Measurements from ENCODE around the gene MINPP1. TPM values are rescaled to one million over a fixed set of nuclear protein-coding genes. Genes with fewer than 3 reads are reported as not detected.

The MINPP1 gene
- total and polyA plus RNA-seq, 2 donors = 11.5 to 23.1 TPM

GRCh38 chr10:87505366-87506111, 846 bp downstream of the MINPP1 start:
- H3K4me1 ChIP-seq (ENCODE audit: insufficient read depth) = no peaks in the 10 kb centered on the region
- peak overlapping the region; percentile 92 for H3K4me3 ChIP-seq (ENCODE audit: low read depth, low read length)
- H3K36me3 ChIP-seq (ENCODE audit: insufficient read depth) = no peaks in the 10 kb centered on the region
- no peak overlapping the region for H3K27ac ChIP-seq (ENCODE audit: low read depth)
- no peak for DNase-seq (ENCODE audit: extremely low spot score)
- 1% methylated on average over 41 of the region's 41 CpGs for WGBS

GRCh38 chr10:87506956-87507355, 2.3 kb downstream of the MINPP1 start:
- Histone ChIP-seq H3K36me3 (ENCODE audit: insufficient read depth) (no peaks in the 10 kb centered on the region), H3K27ac (ENCODE audit: low read depth) (no peak overlapping the region), H3K4me1 (ENCODE audit: insufficient read depth) (no peaks in the 10 kb centered on the region), H3K4me3 (ENCODE audit: low read depth, low read length) (no peak overlapping the region)
- 83% methylated on average over 3 of the region's 3 CpGs for WGBS
- DNase-seq (ENCODE audit: extremely low spot score) = no peak

GRCh38 chr10:87507879-87508483, 3.3 kb downstream of the MINPP1 start:
- Histone ChIP-seq H3K36me3 (ENCODE audit: insufficient read depth) (no peaks in the 10 kb centered on the region), H3K27ac (ENCODE audit: low read depth) (no peak overlapping the region), H3K4me1 (ENCODE audit: insufficient read depth) (no peaks in the 10 kb centered on the region), H3K4me3 (ENCODE audit: low read depth, low read length) (no peak overlapping the region)
- 86% methylated on average over 5 of the region's 5 CpGs for WGBS
- no peak for DNase-seq (ENCODE audit: extremely low spot score)

GRCh38 chr10:87508837-87509236, 4.1 kb downstream of the MINPP1 start:
- Histone ChIP-seq H3K4me1 (ENCODE audit: insufficient read depth) (no peaks in the 10 kb centered on the region), H3K4me3 (ENCODE audit: low read depth, low read length) (no peak overlapping the region), H3K27ac (ENCODE audit: low read depth) (no peak overlapping the region), H3K36me3 (ENCODE audit: insufficient read depth) (no peaks in the 10 kb centered on the region)
- no peak for DNase-seq (ENCODE audit: extremely low spot score)
- WGBS = 99% methylated on average over 1 of the region's 1 CpG

- Histone ChIP-seq H3K4me1 (ENCODE audit: insufficient read depth) (no peaks in the 10 kb centered on the region), H3K4me3 (ENCODE audit: low read depth, low read length) (no peak overlapping the region), H3K27ac (ENCODE audit: low read depth) (no peak overlapping the region), H3K36me3 (ENCODE audit: insufficient read depth) (no peaks in the 10 kb centered on the region)
- DNase-seq (ENCODE audit: extremely low spot score) = no peak
- WGBS = 77% methylated on average over 3 of the region's 3 CpGs
Measured at GRCh38 chr10:87510025-87510424, 5.3 kb downstream of the MINPP1 start.

GRCh38 chr10:87511526-87511925, 6.8 kb downstream of the MINPP1 start:
- WGBS = 95% methylated on average over 3 of the region's 3 CpGs
- no peak for DNase-seq (ENCODE audit: extremely low spot score)
- no peaks in the 10 kb centered on the region for H3K36me3 ChIP-seq (ENCODE audit: insufficient read depth)
- H3K4me1 ChIP-seq (ENCODE audit: insufficient read depth) = no peaks in the 10 kb centered on the region
- H3K27ac ChIP-seq (ENCODE audit: low read depth) = no peak overlapping the region
- H3K4me3 ChIP-seq (ENCODE audit: low read depth, low read length) = no peak overlapping the region

GRCh38 chr10:87518937-87519336, 14.2 kb downstream of the MINPP1 start:
- H3K36me3 ChIP-seq (ENCODE audit: insufficient read depth) = peaks cover 2% of the 10 kb centered on the region
- 91% methylated on average over 3 of the region's 3 CpGs for WGBS

GRCh38 chr10:87519582-87519981, 14.9 kb downstream of the MINPP1 start:
- 93% methylated on average over 2 of the region's 2 CpGs for WGBS
- Histone ChIP-seq H3K4me3 (ENCODE audit: low read depth, low read length) (no peak overlapping the region), H3K36me3 (ENCODE audit: insufficient read depth) (peaks cover 2% of the 10 kb centered on the region), H3K27ac (ENCODE audit: low read depth) (no peak overlapping the region), H3K4me1 (ENCODE audit: insufficient read depth) (no peaks in the 10 kb centered on the region)
- no peak for DNase-seq (ENCODE audit: extremely low spot score)

More at GRCh38 chr10:87518937-87519336, 14.2 kb downstream of the MINPP1 start:
- Histone ChIP-seq H3K4me1 (ENCODE audit: insufficient read depth) (no peaks in the 10 kb centered on the region), H3K27ac (ENCODE audit: low read depth) (no peak overlapping the region), H3K4me3 (ENCODE audit: low read depth, low read length) (no peak overlapping the region)
- DNase-seq (ENCODE audit: extremely low spot score) = no peak

- 29% methylated on average over 2 of the region's 2 CpGs for WGBS
- Histone ChIP-seq H3K36me3 (ENCODE audit: insufficient read depth) (peaks cover 2% of the 10 kb centered on the region), H3K4me1 (ENCODE audit: insufficient read depth) (no peaks in the 10 kb centered on the region), H3K4me3 (ENCODE audit: low read depth, low read length) (no peak overlapping the region), H3K27ac (ENCODE audit: low read depth) (no peak overlapping the region)
- no peak for DNase-seq (ENCODE audit: extremely low spot score)
Measured at GRCh38 chr10:87523731-87524130, 19.0 kb downstream of the MINPP1 start.

- DNase-seq (ENCODE audit: extremely low spot score) = no peak
- no peak overlapping the region for H3K27ac ChIP-seq (ENCODE audit: low read depth)
- no peak overlapping the region for H3K4me3 ChIP-seq (ENCODE audit: low read depth, low read length)
Measured at GRCh38 chr10:87524296-87524695, 19.6 kb downstream of the MINPP1 start.

GRCh38 chr10:87531908-87532622, 27.4 kb downstream of the MINPP1 start:
- WGBS = 39% methylated on average over 4 of the region's 4 CpGs
- H3K4me3 ChIP-seq (ENCODE audit: low read depth, low read length) = no peak overlapping the region
- no peaks in the 10 kb centered on the region for H3K36me3 ChIP-seq (ENCODE audit: insufficient read depth)
- H3K27ac ChIP-seq (ENCODE audit: low read depth) = no peak overlapping the region
- H3K4me1 ChIP-seq (ENCODE audit: insufficient read depth) = no peaks in the 10 kb centered on the region
- no peak for DNase-seq (ENCODE audit: extremely low spot score)

More at GRCh38 chr10:87524296-87524695, 19.6 kb downstream of the MINPP1 start:
- Histone ChIP-seq H3K4me1 (ENCODE audit: insufficient read depth) (no peaks in the 10 kb centered on the region), H3K36me3 (ENCODE audit: insufficient read depth) (peaks cover 2% of the 10 kb centered on the region)

- no peaks in the 10 kb centered on the region for H3K4me1 ChIP-seq (ENCODE audit: insufficient read depth)
- no peak overlapping the region for H3K27ac ChIP-seq (ENCODE audit: low read depth)
- no peak for DNase-seq (ENCODE audit: extremely low spot score)
- no peaks in the 10 kb centered on the region for H3K36me3 ChIP-seq (ENCODE audit: insufficient read depth)
- H3K4me3 ChIP-seq (ENCODE audit: low read depth, low read length) = no peak overlapping the region
Measured at GRCh38 chr10:87532696-87533095, 28.0 kb downstream of the MINPP1 start.

GRCh38 chr10:87534173-87534858, 29.6 kb downstream of the MINPP1 start:
- Histone ChIP-seq H3K4me3 (ENCODE audit: low read depth, low read length) (no peak overlapping the region), H3K27ac (ENCODE audit: low read depth) (no peak overlapping the region), H3K36me3 (ENCODE audit: insufficient read depth) (no peaks in the 10 kb centered on the region), H3K4me1 (ENCODE audit: insufficient read depth) (no peaks in the 10 kb centered on the region)
- 96% methylated on average over 3 of the region's 3 CpGs for WGBS
- DNase-seq (ENCODE audit: extremely low spot score) = no peak

Data from urinary bladder (tissue), 4 donors.